HG03565 (cell line): ENCODE data around the gene HYCC1.
"Not testable (repeated sequence)": the region's sequence is repeated elsewhere in the genome, so short reads cannot be mapped to it uniquely, and the experiment has no call there.

Experiments
- ATAC-seq: cut with Tn5 transposase; IDR thresholded peaks from one replicate; pipeline ENCODE4 v1.9.1; 2021; ENCODE audit warnings: mild to moderate bottlenecking, moderate library complexity; ENCODE audit not compliant: unreplicated experiment

The HYCC1 gene

GRCh38 chr7:23013715-23014649 lies at the start of gene HYCC1:
Gene HYCC1 (minus strand): TSS chr7:23014130. CDS start chr7:22991111, 23,019 bp downstream.
- ATAC-seq, result peak; percentile 88

GRCh38 chr7:23062452-23062851 lies 48.5 kb upstream of the HYCC1 start:
- ATAC-seq, result no peak

- ATAC-seq, result no peak
Measured at GRCh38 chr7:23061327-23061726, 47.4 kb upstream of the HYCC1 start.

DNA sequence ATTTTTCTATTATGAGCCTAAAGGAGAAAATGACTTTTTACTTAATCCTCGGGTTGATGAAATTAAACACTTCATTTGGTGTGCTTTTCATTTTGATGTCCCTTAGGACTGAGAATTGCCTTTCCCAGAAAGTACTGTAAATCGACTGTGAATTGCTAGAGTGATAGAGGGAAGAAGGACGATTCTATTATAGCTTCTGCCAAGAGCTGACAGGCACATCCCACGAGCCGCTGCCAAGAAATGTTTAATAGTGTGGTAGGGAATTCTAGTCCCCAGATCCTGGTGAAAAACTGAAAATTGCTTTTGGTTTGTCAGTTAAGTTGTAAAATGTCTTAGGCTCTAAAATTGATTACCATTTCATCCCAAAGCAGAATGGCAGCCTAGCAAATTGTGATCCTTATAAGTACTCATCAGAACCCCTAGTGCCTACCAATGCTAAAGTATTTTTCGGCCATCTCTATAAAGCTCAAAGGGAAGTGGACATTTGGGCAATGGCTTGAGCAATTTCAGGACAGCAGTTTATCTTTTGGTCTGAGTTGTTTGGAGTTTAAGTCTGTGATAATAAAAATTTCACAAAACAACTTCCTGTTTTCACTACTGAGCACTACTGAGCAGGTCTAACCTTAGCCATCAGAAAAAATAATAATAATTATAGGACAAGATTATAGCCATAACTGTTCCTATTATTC lies 44.6 kb upstream of the HYCC1 start:
- no peak for ATAC-seq

DNA sequence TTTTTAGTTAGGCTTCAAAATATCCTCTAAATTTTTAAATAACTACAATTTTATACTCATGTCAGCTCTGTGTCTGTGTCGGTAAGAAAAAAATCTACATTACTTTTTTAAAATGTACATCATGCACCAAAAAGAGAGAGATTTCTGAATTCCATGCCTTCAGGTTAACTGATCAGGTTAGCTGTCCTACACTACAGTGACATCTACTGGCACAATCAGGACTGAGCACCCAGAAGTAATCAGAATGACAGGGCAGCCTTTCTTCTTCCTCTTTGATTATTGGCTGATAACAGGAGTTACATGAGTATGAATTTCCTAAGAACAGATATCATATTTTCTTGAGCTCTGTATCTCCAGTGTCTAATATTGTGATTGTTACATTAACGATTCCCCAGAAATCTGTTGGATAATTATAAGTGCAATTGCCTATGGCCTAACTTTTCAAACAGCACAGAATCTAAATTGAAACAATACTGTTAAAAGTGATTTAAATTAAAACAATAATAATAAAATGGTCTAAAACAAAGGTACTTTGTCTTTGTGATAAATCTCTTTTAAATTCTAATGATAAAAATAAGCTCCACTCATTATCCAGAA lies 41.8 kb upstream of the HYCC1 start:
- peak; percentile 72 for ATAC-seq

- not testable (repeated sequence) for ATAC-seq
Measured at GRCh38 chr7:23051124-23051485, 37.2 kb upstream of the HYCC1 start.

GRCh38 chr7:23046336-23046735 lies 32.4 kb upstream of the HYCC1 start:
- not testable (repeated sequence) for ATAC-seq

- ATAC-seq, result not testable (repeated sequence)
Measured at GRCh38 chr7:23045086-23045485, 31.2 kb upstream of the HYCC1 start.

GRCh38 chr7:23044581-23044980 lies 30.7 kb upstream of the HYCC1 start:
- ATAC-seq, result no peak

DNA sequence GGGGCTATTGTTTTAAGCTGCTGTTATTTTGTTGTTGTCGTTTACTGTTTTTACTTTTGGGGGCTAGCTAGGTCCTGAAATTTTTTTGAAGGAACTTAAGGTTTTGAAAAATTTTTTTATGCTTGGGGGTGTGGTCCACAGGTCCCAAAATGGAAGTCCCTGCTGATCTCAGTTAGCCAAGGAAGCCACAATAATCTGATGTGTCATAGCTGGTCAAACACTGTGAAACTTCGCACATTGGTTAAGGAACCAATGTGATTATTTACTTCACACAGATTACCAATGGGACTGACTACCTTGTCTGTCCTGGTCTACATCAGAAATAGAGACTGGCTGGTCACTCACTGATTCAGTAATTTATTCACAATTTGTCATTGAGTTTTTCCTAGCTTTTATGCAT lies 29.5 kb upstream of the HYCC1 start:
- ATAC-seq, result no peak

- ATAC-seq, result not testable (repeated sequence)
Measured at GRCh38 chr7:23039674-23040073, 25.7 kb upstream of the HYCC1 start.

- ATAC-seq, result not testable (repeated sequence)
Measured at GRCh38 chr7:23035542-23036371, 21.8 kb upstream of the HYCC1 start.

GRCh38 chr7:23027261-23027660 lies 13.3 kb upstream of the HYCC1 start:
- no peak for ATAC-seq

DNA sequence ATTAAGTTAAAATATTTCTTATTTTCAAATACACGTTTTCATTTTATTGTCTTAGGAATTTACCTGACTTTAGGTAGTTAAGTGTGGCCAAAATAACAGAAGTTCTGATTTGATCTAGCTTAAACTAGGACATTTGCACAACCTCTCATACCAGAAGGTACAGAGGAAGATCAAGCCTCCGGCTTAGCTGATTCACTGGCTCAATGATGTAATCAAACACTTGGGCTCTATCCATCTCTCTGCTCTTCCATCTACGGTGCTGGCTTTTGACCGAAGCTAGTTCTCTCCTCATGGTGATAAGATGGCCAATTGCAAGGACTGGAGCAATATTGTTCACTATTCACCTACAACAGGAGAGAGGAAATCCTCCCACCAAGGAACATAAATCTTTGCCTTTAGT lies 12.2 kb upstream of the HYCC1 start:
- no peak for ATAC-seq

- no peak for ATAC-seq
Measured at GRCh38 chr7:23024454-23024853, 10.5 kb upstream of the HYCC1 start.

GRCh38 chr7:23022851-23023250 lies 8.9 kb upstream of the HYCC1 start:
- no peak for ATAC-seq

DNA sequence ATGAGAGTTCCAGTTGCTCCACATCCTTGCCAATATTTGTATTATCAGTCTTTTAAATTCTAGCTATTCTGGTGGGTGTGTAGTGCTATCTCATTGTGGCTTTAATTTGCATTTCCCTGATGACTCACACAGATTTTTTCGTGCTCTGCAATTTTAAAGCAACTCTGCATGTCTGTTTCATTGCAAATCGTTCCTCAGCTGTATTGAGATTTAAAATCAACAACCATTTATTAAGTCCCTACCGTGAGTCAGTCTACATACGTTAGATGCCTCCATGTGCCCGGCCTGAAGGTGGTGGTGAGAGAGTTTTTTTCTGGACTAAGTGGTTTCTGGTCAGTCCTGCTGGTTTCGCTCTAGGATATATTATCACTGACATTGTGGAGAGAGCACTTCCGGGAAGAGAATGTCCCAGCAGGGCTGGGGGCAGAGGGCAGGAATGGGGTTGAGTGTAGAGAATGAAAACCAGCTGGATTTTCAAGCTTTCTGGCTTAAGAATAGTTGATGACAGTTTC lies 8.4 kb upstream of the HYCC1 start:
- no peak for ATAC-seq

DNA sequence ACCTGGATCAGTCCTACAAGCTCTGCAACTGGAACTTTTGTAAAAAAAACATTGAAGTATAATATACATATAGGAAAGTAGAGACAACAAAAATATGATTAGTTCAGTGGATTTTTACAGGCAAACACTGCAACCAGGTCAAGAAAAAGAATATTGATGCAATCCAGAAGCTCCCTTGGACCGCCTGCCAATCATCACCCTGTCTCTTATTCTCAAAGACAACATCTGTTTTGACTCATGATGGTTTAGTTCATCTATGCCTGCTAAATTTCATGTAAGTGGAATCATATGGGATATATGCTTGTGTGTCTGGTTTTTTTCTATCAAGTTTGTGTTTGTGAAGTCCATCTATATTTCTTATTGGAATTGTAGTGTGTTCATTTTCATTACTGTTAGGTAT lies 7.7 kb upstream of the HYCC1 start:
- ATAC-seq, result no peak

DNA sequence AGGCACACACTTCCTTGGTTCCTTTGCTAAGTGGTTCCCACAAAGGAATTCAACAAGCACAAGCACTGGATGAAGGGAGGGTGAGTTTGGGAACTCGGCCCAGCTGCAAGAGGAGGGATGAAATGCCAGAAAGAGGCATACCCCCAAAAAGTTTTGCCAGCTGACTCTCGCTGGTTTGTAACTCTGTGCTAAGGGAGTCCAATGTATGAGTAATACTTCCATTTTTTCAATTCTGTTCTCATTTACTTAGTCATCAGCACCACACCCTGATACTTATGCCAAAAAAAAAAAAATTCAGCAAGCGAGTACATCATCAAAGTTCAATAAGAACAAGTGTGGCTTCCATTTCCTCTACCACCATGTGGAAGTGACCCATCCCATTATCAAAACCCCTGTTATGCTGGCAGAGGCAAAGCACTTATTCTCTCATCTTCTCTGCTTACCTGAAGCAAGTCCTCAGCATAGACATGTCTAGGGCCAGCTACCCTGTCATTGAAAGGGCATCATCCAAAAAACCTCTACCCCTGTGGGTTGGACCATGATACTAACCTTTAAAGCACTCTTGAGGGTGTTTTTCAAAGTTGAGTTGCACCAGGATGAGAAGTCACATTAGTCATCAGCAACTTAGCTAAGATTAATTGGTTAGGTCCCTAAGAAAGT lies 6.9 kb upstream of the HYCC1 start:
- no peak for ATAC-seq

GRCh38 chr7:23018750-23019149 lies 4.8 kb upstream of the HYCC1 start:
- ATAC-seq, result no peak
